HEK293T (cell line): ENCODE measurements around the gene MXRA7.

Source experiments
- BHLHE40 ChIP-seq: fragments of 450-650 bp; IDR thresholded peaks from 2 replicates; pipeline ENCODE4 v1.6.1; 2016; ENCODE audit warnings: mild to moderate bottlenecking, moderate library complexity, borderline replicate concordance
- ELF4 ChIP-seq: fragments of 450-650 bp; IDR thresholded peaks from 2 replicates; pipeline ENCODE4 v1.6.1; 2017; ENCODE audit warnings: antibody characterized with exemption
- FOXA1 ChIP-seq: fragments of 450-650 bp; IDR thresholded peaks from 2 replicates; pipeline ENCODE4 v1.6.1; 2016; ENCODE audit warnings: mild to moderate bottlenecking
- FOXM1 ChIP-seq: fragments of 450-650 bp; IDR thresholded peaks from 2 replicates; pipeline ENCODE4 v1.6.1; 2017; ENCODE audit warnings: mild to moderate bottlenecking, borderline replicate concordance
- PKNOX1 ChIP-seq: fragments of 450-650 bp; IDR thresholded peaks from 2 replicates; pipeline ENCODE4 v1.6.1; 2016
- SP1 ChIP-seq: fragments of 450-650 bp; IDR thresholded peaks from 2 replicates; pipeline ENCODE4 v1.6.1; 2017
- TARDBP ChIP-seq: fragments of 450-650 bp; IDR thresholded peaks from 2 replicates; pipeline ENCODE4 v1.6.1; 2016
- ZNF384 ChIP-seq: fragments of 450-650 bp; IDR thresholded peaks from 2 replicates; pipeline ENCODE4 v1.6.1; 2016

GRCh38 chr17:76758570-76758969 lies 47.8 kb upstream of the MXRA7 start:
- TF ChIP-seq PKNOX1 (no peak), BHLHE40 (no peak), TARDBP (no peak), FOXM1 (no peak), SP1 (no peak), FOXA1 (no peak), ELF4 (no peak), ZNF384 (no peak)
